Natural killer cell treated with Interleukin-12 subunit alpha and Interleukin-12 subunit beta and Interleukin-15 and Interleukin-18, amount 100 ng/mL, for 72 hours (primary cell): ENCODE data around the gene TMEM184A. TPM values are rescaled to one million over a fixed set of nuclear protein-coding genes. Genes with fewer than 3 reads are reported as not detected.
"Not testable (repeated sequence)": the region's sequence is repeated elsewhere in the genome, so short reads cannot be mapped to it uniquely, and the experiment has no call there.

Source experiments
- ATAC-seq, 2 donors: fragments of 150-1000 bp; cut with Tn5 transposase in 1 of 2; sonication (Bioruptor Pico), chemical (Tn5 transposase) in 1 of 2; 2 replicates each; pipeline ENCODE4 v1.10.0; 2021
- DNase-seq: peaks from one replicate; pipeline ENCODE4 v3.0.0; 2022; ENCODE audit warnings: low spot score
- H3K27ac Mint-ChIP-seq, 2 donors: 1 replicate in 1 of 2; 2 replicates in 1 of 2; pipeline ENCODE4 v1.8.0; 2022; ENCODE audit warnings: mixed read lengths in 2 of 2, mild to moderate bottlenecking in 1 of 2, moderate library complexity in 1 of 2
- H3K27me3 Mint-ChIP-seq, 2 donors: 1 replicate in 1 of 2; 2 replicates in 1 of 2; pipeline ENCODE4 v1.8.0; 2022; ENCODE audit warnings: mixed read lengths in 2 of 2
- H3K36me3 Mint-ChIP-seq: one replicate; pipeline ENCODE4 v1.8.0; 2022; ENCODE audit warnings: mixed read lengths
- H3K4me1 Mint-ChIP-seq, 2 donors: 1 replicate in 1 of 2; 2 replicates in 1 of 2; pipeline ENCODE4 v1.8.0; 2022; ENCODE audit warnings: low read depth in 2 of 2, mixed read lengths in 2 of 2, mild to moderate bottlenecking in 1 of 2
- H3K4me3 Mint-ChIP-seq: one replicate; pipeline ENCODE4 v1.8.0; 2022; ENCODE audit warnings: mixed read lengths
- H3K9me3 Mint-ChIP-seq: 2 replicates; pipeline ENCODE4 v1.8.0; 2022; ENCODE audit warnings: mixed read lengths
- total RNA-seq, 2 donors: library from RNA; stranded (reverse); gene quantifications; one replicate each; pipeline ENCODE4 v1.2.3, GENCODE V29; 2022

Gene TMEM184A
- total RNA-seq, 2 donors from 2014 or later: not detected

GRCh38 chr7:1531979-1532455, 24.0 kb downstream of the TMEM184A start:
- Mint-ChIP-seq H3K4me1 (peaks cover 24 to 25% of the 10 kb centered on the region in 2 donors), H3K36me3 (no peaks in the 10 kb centered on the region), H3K27me3 (peaks cover 0 to under 1% of the 10 kb centered on the region in 2 donors), H3K27ac (peak overlapping the region; percentile 84 to 89), H3K9me3 (no peaks in the 10 kb centered on the region), H3K4me3 (peak overlapping the region; percentile 94)
- ATAC-seq (no peak), DNase-seq (no peak)

DNA sequence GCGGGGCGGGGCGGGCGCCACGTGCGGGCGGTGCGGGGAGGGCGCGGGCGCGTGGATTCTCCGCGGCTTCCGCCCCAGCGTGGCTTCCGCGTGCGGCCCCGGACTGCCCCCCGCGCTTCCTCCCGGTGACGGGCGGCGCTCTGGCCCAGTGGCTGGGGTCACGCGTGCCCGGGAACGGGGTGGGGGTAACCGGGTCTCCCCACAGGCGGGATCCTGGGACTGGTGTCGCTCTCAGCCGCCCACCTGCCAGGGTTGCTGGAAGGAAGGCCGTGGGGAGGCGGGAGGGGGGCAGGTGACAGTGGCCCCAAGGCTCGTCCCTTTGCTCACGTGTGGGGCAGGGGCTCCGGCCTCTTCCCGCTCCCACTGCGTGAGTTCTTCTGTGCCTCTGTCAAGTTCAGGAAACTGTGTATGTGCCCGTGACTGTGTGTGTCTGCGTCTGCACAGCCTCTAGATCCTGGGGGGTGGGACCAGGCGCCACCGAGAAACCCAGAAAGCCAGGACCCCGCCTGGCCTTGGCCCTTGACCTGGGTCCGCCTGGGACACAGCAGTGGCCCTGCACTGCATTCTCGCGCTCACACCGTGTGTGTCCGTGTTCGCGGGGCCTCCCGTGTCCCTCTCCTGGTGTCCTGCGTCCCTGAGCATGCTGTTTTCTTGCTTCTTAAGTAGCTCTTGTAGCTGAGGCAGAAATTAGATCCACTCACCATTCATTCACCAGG, 24.6 kb downstream of the TMEM184A start:
- Mint-ChIP-seq H3K4me1 (peaks cover 24 to 25% of the 10 kb centered on the region in 2 donors), H3K36me3 (no peaks in the 10 kb centered on the region), H3K4me3 (peak overlapping the region; percentile 94), H3K9me3 (no peaks in the 10 kb centered on the region), H3K27me3 (peaks cover 4 to 7% of the 10 kb centered on the region in 2 donors), H3K27ac (peak overlapping the region; percentile 84 to 89)
- ATAC-seq (peak; percentile 50 to 63), DNase-seq (no peak)

GRCh38 chr7:1530946-1531262, 25.1 kb downstream of the TMEM184A start:
- DNase-seq: no peak

GRCh38 chr7:1529383-1530116, 26.5 kb downstream of the TMEM184A start:
- H3K36me3 Mint-ChIP-seq: no peaks in the 10 kb centered on the region
- H3K9me3 Mint-ChIP-seq: no peaks in the 10 kb centered on the region
- peaks cover 4 to 8% of the 10 kb centered on the region in 2 donors for H3K27me3 Mint-ChIP-seq
- no peak for DNase-seq
- no peak overlapping the region for H3K27ac Mint-ChIP-seq
- H3K4me1 Mint-ChIP-seq: peaks cover 24 to 25% of the 10 kb centered on the region in 2 donors
- H3K4me3 Mint-ChIP-seq: peak overlapping the region; percentile 20
- ATAC-seq: no peak

More at GRCh38 chr7:1530946-1531262, 25.1 kb downstream of the TMEM184A start:
- H3K4me1 Mint-ChIP-seq: peaks cover 24 to 25% of the 10 kb centered on the region in 2 donors
- peak in 1 of 2 donors; percentile 4 for ATAC-seq
- H3K27ac Mint-ChIP-seq: no peak overlapping the region
- no peak overlapping the region for H3K4me3 Mint-ChIP-seq
- no peaks in the 10 kb centered on the region for H3K36me3 Mint-ChIP-seq
- H3K9me3 Mint-ChIP-seq: no peaks in the 10 kb centered on the region
- peaks cover 4 to 8% of the 10 kb centered on the region in 2 donors for H3K27me3 Mint-ChIP-seq

- Mint-ChIP-seq H3K27ac (no peak overlapping the region), H3K4me1 (peaks cover 0 to 2% of the 10 kb centered on the region in 2 donors), H3K27me3 (peaks cover 4 to 8% of the 10 kb centered on the region in 2 donors), H3K36me3 (no peaks in the 10 kb centered on the region), H3K4me3 (no peak overlapping the region), H3K9me3 (no peaks in the 10 kb centered on the region)
- DNase-seq: no peak
- no peak for ATAC-seq
These were observed 29.7 kb downstream of the TMEM184A start for GRCh38 chr7:1526271-1526754.

DNA sequence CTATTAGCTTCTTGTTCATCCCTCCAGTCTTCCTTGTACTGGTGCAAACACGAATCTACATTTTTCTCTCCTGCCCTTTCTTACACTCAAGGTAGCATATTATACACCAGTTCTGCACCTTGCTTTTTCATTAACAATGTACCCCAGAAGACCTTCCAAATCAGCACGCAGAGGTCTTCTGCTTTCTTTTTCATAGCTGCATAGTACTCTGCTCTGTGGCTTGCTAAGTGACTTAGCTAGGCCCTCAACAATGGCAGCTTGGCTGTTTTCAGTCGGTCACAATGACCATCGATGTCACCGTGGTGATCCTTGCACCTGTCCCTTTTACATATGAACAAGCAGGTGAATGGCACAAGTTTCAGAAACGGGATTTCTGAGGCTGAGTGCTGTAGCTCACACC, 30.6 kb downstream of the TMEM184A start:
- DNase-seq (no peak), ATAC-seq (no peak)
- Mint-ChIP-seq H3K9me3 (no peaks in the 10 kb centered on the region), H3K4me3 (no peak overlapping the region), H3K36me3 (no peaks in the 10 kb centered on the region), H3K27ac (no peak overlapping the region), H3K27me3 (peaks cover 4 to 8% of the 10 kb centered on the region in 2 donors), H3K4me1 (peaks cover 0 to 2% of the 10 kb centered on the region in 2 donors)

DNA sequence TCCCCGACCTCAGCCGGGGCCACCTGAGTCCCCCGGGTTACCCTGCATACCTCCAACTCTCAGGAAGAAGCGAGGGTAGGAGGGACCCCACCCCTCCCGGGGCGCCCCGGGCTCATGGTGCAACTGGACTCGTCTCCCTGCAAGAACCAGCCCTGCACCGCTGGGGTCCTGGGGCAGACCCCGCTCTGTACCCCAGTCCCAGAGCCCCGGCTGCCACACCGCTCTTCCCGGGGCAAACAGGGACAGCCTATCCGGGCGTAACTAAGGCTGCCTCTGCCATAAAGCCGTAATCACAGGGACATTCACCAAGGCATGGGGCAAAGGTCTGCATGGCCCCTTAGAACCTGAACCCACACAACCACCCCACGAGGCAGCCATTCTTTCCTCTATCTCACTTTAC, 32.2 kb downstream of the TMEM184A start:
- H3K9me3 Mint-ChIP-seq: peaks cover 3% of the 10 kb centered on the region
- peaks cover 5% of the 10 kb centered on the region for H3K36me3 Mint-ChIP-seq
- no peaks in the 10 kb centered on the region for H3K4me1 Mint-ChIP-seq
- H3K27me3 Mint-ChIP-seq: peaks cover 7 to 8% of the 10 kb centered on the region in 2 donors
- DNase-seq (no peak), ATAC-seq (no peak)
- no peak overlapping the region for H3K27ac Mint-ChIP-seq
- H3K4me3 Mint-ChIP-seq: no peak overlapping the region

DNA sequence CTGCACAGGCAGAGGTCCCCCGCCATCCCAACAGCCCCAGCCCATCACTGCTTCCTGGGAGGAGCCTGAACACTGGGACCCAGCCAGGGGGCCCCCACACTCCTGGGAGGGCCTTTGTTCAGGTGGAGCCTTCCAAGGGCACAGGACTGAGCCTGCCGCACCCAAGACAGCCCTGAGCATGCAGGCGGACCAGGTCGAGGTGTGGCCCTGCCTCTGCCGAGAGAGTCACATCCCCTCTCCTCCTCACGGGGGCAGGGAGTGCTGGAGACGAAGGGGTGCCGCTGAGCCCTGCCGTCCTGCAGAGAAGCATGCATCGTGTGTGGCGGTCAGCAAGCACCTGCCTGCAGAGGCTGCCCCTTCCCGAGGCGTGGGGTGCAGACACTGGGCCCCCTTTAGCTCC, 32.8 kb downstream of the TMEM184A start:
- H3K36me3 Mint-ChIP-seq: peaks cover 5% of the 10 kb centered on the region
- peaks cover 3% of the 10 kb centered on the region for H3K9me3 Mint-ChIP-seq
- no peak overlapping the region for H3K27ac Mint-ChIP-seq
- H3K4me1 Mint-ChIP-seq: no peaks in the 10 kb centered on the region
- peaks cover 7 to 8% of the 10 kb centered on the region in 2 donors for H3K27me3 Mint-ChIP-seq
- ATAC-seq (no peak), DNase-seq (no peak)
- no peak overlapping the region for H3K4me3 Mint-ChIP-seq

DNA sequence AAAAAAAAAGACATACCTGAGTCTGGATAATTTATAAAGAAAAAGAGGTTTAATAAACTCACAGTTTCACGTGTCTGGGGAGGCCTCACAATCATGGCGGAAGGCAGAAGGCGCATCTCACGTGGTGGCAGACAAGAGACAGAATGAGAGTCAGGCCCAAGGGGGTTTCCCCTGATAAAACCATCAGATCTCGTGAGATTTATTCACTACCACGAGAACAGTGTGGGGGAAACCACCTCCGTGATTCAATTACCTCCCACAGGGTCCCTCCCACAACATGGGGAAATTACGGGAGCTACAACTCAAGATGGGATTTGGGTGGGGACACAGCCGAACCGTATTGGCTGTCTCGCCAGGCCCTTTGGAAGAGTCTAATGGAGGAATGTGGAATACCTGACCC, 34.5 kb downstream of the TMEM184A start:
- Mint-ChIP-seq H3K36me3 (peaks cover 5% of the 10 kb centered on the region), H3K27me3 (peaks cover 1 to 4% of the 10 kb centered on the region in 2 donors), H3K9me3 (peaks cover 3% of the 10 kb centered on the region), H3K4me1 (no peaks in the 10 kb centered on the region), H3K27ac (no peak overlapping the region), H3K4me3 (no peak overlapping the region)
- peak in 1 of 2 donors; percentile 11 for ATAC-seq
- no peak for DNase-seq

DNA sequence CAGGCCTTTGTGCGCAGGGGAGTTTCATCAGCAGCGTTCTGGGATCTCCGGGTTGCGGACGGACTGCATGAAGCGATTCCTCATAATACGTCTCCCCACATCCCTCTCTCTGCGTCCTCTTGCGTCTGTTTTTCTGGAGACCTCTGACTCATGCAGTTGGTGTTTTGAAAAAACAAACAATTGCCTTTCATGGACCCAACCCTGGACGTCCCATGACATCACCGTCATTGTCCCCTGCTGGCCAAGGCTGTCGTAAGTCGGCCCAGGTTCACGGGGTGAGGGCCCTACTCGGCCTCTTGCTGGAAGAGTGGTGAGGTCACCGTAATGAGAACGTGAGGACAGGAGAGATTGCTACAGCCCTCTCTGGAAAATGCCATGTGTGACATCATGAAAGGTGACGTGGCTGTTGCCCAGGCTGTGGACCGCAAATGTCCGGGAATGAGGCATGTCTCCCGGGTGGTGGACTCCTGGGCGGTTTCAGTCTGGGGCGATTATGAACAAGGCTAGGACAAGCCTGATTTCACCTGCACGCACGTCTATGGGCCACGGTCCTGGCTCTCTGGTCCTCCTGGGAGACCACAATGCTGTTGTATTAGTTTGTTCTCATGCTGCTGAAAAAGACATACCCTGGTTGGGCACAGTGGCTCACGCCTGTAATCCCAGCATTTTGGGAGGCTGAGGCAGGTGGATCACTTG, 35.3 kb downstream of the TMEM184A start:
- ATAC-seq: peak in 1 of 2 donors; percentile 7
- Mint-ChIP-seq H3K36me3 (peaks cover 5% of the 10 kb centered on the region), H3K9me3 (peaks cover 3% of the 10 kb centered on the region), H3K27ac (no peak overlapping the region), H3K4me1 (no peaks in the 10 kb centered on the region), H3K27me3 (peaks cover 0 to 4% of the 10 kb centered on the region in 2 donors), H3K4me3 (no peak overlapping the region)
- no peak for DNase-seq

- DNase-seq, H3K4me1 Mint-ChIP-seq, ATAC-seq, H3K36me3 Mint-ChIP-seq, H3K4me3 Mint-ChIP-seq, H3K9me3 Mint-ChIP-seq, H3K27ac Mint-ChIP-seq, H3K27me3 Mint-ChIP-seq: not testable (repeated sequence)
These were observed 36.6 kb downstream of the TMEM184A start for GRCh38 chr7:1519322-1519922.

DNA sequence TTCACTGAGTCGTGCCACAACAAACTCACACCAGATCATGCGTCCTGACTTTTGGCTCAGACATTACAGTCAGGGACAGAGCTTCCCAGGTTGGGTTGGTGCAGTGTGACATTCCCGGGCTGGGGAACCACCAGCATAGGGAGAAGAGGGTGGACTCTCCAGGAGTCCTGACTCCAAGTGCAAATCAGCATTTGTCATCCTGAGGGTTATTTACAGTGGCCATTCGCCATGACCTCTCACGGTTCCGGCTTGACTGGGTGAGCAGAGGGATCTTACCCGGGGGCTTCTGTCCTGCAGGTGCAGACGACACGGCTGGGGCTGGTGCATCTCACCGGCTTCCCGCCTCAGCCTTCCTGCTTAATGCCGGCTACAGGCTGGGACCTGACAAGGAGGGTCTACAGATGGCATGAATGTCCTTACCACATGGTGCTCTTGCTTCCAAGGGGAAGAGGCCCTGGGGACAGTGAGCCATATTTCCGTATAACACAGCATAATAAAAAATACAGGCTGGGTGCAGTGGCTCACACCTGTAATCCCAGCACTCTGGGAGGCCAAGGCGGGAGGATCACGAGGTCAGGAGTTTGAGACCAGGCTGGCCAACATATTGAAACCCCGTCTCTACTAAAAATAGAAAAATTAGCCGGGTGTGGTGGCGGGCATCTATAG, 39.3 kb downstream of the TMEM184A start:
- no peak for DNase-seq
- Mint-ChIP-seq H3K4me1 (no peaks in the 10 kb centered on the region), H3K4me3 (no peak overlapping the region), H3K27ac (no peak overlapping the region), H3K36me3 (peaks cover 5% of the 10 kb centered on the region), H3K9me3 (peaks cover 3% of the 10 kb centered on the region), H3K27me3 (peaks cover 0 to 8% of the 10 kb centered on the region in 2 donors)
- ATAC-seq: no peak

GRCh38 chr7:1515509-1515967, 40.5 kb downstream of the TMEM184A start:
- not testable (repeated sequence) for DNase-seq, H3K36me3 Mint-ChIP-seq, H3K27ac Mint-ChIP-seq, ATAC-seq, H3K9me3 Mint-ChIP-seq, H3K4me1 Mint-ChIP-seq, H3K4me3 Mint-ChIP-seq
- H3K27me3 Mint-ChIP-seq: peaks cover 0 to 11% of the 10 kb centered on the region in 2 donors
